Spleen (tissue), 7 donors: Measurements from ENCODE around the gene GSG1L2.

ENCODE experiments used
- POLR2AphosphoS5 ChIP-seq, 3 donors: sonication (generic); formaldehyde crosslinking; IDR thresholded peaks; one replicate each; pipeline ENCODE4 v1.5.1; 2017; ENCODE audit warnings: antibody characterized with exemption in 3 of 3
- TF ChIP-seq, protein P1 (sequence below), 11 experiments: fragments of 200-600 bp in 7 of 11; fragments of 450-650 bp in 4 of 11; sonication (generic) in 4 of 11; IDR thresholded peaks in 8 of 11; conservative IDR thresholded peaks in 3 of 11; 1 replicate in 7 of 11; 2 replicates in 4 of 11; pipeline versions ENCODE4 v1.4.0 to v1.8.0; 2016 to 2021; ENCODE audit warnings: antibody characterized with exemption in 11 of 11, inconsistent platforms in 4 of 11, mild to moderate bottlenecking in 1 of 11
- donor health status: DM: no; HTN: no; CAD: no; lungs with moderate emphysema.
- donor health status: DM: no; HTN: no; CAD: no.
- donor health status: DM: no; HTN: no; CAD: no.

GRCh38 chr17:9809409-9809808 is 12.5 kb downstream of the GSG1L2 start:
- TF ChIP-seq, protein P1, sequence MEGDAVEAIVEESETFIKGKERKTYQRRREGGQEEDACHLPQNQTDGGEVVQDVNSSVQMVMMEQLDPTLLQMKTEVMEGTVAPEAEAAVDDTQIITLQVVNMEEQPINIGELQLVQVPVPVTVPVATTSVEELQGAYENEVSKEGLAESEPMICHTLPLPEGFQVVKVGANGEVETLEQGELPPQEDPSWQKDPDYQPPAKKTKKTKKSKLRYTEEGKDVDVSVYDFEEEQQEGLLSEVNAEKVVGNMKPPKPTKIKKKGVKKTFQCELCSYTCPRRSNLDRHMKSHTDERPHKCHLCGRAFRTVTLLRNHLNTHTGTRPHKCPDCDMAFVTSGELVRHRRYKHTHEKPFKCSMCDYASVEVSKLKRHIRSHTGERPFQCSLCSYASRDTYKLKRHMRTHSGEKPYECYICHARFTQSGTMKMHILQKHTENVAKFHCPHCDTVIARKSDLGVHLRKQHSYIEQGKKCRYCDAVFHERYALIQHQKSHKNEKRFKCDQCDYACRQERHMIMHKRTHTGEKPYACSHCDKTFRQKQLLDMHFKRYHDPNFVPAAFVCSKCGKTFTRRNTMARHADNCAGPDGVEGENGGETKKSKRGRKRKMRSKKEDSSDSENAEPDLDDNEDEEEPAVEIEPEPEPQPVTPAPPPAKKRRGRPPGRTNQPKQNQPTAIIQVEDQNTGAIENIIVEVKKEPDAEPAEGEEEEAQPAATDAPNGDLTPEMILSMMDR (IDR thresholded peaks at IDR 0.05 in 8 of 11, conservative IDR thresholded peaks at IDR 0.05 in 3 of 11) = no peak
- TF ChIP-seq POLR2AphosphoS5 (IDR thresholded peaks at IDR 0.05) = no peak
